Stimulated activated CD4-positive, alpha-beta T cell treated with anti-CD3 and anti-CD28 coated beads, Interleukin-4, amount 100 ng/mL, for 24 hours (primary cell): Measurements from ENCODE around the gene SLC22A1.

Experiments used
- DNase-seq: peaks from one replicate; pipeline ENCODE4 v3.0.0-alpha.2; 2020

The SLC22A1 gene

DNA sequence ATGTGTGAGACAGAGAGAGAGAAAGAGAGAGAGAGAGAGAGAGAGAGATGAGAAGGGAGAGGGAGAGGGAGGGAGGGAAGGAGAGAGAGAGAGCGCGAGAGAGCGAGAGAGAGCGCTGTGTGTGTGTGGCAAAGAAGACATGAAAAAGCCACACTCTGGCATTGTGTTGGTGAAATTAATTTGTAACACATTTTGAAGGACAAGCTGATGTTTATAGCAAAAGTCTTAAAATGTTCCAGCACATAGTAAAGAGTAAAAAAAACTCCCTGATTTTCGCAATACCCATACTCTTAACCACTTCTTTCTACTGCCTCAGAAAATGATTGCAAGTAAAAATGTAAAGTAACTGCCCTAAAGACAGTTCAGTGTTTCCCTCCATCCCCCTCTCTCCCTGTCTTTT lies 56.7 kb downstream of the SLC22A1 start:
- no peak for DNase-seq

DNA sequence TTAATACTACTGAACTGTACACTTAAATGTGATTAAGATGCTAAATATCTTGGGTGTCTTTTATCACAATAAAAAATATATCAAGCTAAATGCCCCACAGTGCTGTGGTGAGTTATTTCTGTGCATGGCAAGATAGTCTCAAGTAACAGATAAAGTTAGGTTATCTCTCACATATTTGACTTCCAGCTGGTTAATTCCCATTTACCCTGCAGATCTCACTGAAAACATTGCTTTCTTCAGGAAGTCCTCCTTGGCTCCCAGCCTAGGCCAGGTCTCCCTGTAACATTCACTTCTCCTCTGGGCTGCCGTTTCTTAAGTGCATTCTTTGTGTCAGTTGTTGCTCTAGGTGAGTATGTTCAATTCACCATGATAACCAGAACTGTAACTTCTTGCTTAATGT lies 59.1 kb downstream of the SLC22A1 start:
- no peak for DNase-seq

DNA sequence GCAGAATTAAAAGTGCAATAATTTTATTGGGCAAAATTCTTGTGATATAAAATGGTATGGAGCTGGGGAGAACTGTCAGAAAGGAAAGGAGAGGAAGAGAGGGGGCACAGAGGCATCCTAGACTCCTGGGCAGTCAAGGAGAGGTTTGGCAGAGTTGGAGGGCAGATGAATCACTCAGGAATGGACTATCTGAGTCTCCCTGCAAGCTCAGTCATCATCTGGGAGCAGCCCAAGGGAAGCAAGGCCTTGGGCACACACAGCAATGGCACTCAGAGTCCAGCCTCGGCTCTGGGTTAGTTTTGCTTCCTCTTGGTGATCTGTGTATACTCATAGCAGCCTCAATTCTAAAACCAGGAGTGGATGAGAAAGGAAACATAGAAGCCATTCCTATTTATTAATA lies 67.2 kb downstream of the SLC22A1 start:
- DNase-seq: no peak

DNA sequence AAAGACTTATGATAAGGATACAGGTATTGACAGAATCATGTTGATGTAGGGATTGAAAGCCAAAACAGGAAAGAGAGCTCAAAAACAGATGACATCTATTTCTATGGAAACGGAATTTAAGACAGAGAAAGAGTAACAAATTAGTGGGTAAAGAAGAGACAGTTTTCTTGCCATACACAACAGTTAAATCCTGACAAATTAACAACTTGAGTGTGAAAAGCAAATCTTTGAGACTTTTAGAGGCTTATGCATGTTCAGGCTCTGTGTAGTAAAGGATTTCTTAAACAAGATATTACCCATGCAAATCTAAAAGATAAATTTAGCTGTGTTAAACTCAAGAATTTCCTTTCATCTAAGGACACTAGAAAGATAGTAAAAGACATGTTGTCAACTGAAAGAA lies 68.5 kb downstream of the SLC22A1 start:
- DNase-seq: no peak

DNA sequence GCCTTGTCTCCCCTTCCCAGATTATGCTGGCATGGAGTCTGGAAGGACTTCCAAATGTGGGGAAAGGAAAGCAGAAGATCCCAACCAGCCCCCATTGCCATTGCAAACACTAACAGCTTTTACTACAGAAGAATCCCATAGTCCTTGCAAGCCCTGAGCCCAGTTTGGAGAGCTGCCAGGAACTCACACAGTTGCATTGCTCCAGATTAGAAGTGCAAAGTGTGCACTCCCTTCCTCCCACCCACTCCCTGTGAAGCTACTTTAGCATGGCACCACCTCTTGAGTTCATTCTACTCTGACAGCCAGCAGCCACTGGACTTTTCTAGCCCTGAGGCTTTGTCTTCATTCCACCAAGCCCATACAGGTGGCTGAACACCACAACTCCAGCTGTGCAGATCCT lies 69.4 kb downstream of the SLC22A1 start:
- DNase-seq: no peak

DNA sequence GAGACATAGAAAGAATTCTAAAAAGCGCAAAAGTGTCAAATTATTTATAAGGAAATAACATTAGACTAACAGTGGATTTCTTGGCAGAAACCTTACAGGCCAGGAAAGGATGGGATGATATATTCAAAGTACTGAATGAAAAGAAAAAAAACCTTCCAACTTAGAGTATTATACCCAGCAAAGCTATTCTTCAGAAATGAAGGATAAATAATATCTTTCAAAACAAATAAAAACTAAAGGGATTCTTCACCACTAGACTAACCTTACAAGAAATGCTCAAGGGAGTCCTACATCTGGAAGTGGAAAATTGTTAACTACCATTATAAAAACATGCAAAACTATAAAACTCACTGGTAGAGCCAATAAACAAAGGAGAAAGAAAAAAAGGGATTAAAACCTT lies 71.2 kb downstream of the SLC22A1 start:
- no peak for DNase-seq

DNA sequence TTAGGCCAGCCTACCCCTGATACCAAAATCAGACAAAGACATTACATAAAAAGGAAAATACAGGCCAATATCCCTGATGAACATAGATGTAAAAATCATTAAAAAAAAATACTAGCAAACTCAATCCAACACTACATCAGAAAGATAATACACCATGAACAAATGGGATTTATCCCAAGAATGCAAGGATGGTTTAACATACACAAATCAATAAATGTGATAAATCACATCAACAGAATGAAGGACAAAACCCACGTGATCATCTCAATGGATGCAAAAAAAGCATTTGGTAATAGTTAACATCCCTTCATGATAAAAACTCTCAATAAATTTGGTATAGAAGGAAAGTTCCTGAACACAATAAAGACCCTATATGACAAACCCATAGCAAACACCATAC lies 73.2 kb downstream of the SLC22A1 start:
- no peak for DNase-seq

DNA sequence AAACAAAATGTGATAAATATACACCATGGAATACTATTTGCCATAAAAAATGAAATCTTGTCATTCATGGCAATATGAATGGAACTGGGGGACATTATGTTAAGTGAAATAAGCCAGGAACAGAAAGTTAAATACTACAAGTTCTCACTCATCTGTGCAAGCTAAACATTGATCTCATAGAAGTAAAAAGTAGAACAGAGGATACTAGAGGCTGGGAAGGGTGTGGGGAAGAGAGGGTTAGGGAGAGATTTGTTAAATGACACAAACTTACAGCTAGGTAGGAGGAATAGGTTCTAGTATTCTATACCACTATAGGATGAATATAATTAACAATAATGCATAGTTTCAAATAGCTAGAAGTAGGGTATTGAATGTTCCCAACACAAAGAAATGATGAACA lies 76.0 kb downstream of the SLC22A1 start:
- no peak for DNase-seq

DNA sequence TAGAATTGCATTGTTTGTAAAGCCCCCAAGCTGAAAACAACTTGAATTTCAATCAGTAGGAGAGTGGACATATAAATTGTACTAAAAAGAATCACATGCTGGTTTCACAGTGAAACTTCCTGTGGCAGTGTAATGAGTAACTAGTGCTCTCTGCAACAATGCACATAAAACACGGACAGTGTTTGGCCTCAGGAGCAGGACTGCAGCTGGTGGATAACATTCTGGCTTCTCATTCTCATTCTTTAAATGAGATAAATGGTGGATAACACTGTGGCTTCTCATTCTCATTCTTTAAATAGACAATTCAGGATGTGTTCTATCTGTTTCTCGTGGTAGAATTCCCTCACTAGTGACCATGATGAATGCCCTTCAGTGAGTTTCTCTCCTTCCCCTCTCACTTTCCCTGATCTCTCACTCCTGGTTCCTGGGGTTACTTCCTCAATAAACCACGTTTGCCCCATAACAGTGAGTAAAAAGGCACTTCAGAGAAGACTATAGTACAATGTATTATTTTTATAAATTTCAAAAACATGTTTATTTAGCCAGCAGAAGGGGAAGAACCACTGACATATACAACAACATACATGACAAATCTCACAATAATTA lies 77.1 kb downstream of the SLC22A1 start:
- DNase-seq: no peak

DNA sequence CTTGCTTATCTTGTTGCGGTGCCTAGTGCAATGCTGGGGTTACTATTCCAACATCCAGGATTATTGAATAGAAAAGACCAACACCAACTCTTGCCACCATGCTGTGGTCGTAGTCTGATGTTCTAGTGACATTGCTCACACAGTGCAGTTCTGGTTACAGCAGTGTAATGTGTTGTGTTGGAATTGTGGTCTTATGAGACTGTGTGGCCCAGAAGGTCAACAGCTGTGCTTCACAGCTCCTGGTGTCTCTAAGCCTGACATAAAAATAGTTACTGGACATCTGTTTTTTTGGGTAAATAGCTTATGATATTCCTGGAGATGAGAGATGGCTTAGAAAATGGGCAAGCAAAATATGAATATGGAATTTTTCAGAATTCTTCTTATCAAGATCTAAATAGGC lies 79.4 kb downstream of the SLC22A1 start:
- no peak for DNase-seq

DNA sequence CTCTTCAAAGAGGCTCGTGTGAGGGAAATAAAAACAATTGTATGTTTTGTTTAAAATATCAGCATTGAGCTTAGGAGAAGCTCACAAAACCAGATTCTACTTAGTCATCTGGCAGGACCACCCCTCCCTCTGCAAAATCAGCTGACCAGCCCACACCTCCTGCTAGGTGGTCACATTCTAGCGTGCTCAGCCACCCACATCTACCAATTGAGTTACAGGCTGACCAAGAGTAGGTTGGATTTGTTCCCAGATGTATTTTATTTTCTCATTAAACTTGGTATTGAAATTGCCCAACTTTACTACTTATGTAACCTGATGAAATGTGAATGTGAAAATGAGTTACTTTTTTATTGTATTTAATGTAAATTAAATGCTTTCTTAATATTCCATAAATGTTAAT lies 80.8 kb downstream of the SLC22A1 start:
- no peak for DNase-seq

DNA sequence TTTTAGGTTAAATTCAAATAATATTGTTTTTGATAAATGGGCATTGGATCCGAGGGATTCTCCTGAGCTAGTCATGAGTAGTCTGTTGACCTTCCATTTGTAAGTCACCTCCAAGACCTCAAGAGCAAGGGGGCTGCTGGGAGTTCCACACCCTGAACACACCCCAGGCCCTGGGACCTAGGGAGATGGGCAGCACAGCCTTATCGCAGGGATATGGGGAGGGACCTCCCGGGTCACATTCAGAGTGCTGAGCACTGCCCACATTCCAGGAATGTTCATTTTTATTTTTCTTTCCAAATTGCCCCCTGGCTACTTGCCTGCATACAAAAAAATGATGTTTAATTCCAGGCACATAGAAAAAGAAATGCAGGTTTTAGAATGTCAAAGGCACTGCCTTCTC lies 81.5 kb downstream of the SLC22A1 start:
- DNase-seq: no peak

DNA sequence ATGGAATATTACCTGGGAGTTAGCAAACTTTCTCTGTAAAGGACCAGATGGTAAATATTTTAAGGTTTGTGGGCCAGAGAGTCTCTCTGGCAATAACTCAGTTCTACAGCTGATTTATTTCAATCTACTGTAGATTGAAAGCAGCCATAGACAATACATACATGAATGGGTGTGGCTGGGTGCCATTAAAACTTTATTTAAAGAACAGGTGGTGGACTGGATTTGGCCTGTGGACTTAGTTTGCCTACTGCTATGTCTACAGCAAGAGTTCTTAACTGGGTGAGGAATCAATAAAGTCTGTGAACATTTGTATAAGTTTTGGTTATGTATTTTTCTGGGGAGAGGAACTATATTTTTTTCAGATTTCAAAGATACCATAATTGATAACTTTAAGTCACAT lies 81.9 kb downstream of the SLC22A1 start:
- no peak for DNase-seq

DNA sequence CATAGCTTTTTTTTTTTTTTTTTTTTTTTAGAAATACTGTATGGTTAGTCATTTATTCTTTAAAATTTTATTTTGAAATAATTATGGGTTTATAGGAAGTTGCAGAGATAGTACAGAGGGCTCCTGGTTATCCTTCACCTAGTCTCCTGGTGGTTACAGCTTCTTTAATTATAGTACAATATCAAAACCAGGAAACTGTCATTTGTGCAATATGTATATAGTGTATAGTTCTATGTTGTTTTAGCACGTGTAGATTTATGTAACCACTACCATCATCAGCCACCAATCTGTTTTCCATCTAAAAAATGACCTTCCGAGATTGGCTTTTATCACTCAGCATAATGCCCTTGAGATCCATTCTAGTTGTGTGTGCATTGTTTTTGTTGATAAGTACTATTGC lies 82.3 kb downstream of the SLC22A1 start:
- DNase-seq: no peak

DNA sequence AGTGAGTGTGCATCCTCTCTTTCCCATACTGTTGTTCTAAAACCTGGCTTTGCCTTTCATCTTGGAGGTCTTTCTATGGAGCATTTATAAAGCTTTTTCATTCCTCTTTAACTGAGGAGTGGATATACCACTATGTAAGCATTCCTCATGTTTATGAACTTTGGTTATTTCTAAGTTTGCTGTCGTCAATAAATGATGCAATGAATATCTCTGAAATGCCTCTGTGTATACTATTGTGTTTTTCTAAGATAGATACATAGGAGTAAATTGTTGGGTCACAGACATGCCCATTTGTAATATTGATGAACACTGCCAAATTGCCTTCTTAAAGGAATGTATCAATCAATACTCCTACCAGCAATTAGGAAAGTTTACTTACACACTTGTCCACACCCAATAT lies 83.1 kb downstream of the SLC22A1 start:
- DNase-seq: no peak

DNA sequence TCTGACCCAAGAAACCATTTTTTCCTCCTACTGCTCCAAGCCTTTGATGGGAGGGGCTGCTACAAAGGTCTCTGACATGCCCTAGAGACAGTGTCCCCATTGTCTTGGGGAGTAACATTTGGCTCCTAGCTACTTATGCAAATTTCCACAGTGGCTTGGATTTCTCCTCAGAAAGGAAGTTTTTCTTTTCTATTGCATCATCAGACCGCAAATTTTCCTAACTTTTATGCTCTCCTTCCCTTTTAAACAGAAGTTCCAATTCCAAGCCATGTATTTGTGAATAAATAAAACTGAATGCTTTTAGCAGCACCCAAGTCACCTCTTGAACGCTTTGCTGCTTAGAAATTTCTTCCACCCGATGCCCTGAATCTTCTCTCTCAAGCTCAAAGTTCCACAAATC lies 86.0 kb downstream of the SLC22A1 start:
- DNase-seq: no peak
